ENCODE data around the gene MLPH.

The MLPH gene

DNA sequence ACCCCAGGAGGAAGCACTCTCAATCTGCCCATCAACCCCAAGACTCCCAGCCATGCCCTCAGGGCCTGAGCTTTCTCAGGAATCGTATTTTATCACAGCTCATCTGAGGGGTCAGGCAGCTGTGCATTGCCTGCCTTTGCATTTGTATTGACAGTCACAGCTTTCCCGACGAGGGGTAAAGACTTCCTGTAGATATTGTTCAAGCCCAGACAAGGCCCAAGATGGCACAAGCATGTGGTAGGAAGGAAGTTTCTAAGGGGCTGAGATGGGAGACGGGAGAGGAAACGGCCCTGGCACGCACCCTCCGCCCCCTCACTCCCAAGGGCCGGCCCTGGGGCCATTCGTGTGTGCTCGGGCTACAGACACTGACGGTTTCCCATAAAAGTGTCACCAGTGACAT, 45.1 kb downstream of the MLPH start:
- TF ChIP-seq TAF1 (IDR thresholded peaks at IDR 0.05; ENCODE audit: low read depth, low read length), result no peak
- no peak for TF ChIP-seq POLR2AphosphoS5 (IDR thresholded peaks at IDR 0.05; ENCODE audit: low read depth, low read length)
- no peak for TF ChIP-seq PAX5 (IDR thresholded peaks at IDR 0.05; ENCODE audit: insufficient read depth, low read length, severe bottlenecking)
- TF ChIP-seq SPI1 (IDR thresholded peaks at IDR 0.05; ENCODE audit: low read depth, low read length), result no peak
- no peak for TF ChIP-seq POLR2A (IDR thresholded peaks at IDR 0.05; ENCODE audit: low read depth, low read length)
- TF ChIP-seq POU2F2 (IDR thresholded peaks at IDR 0.05; ENCODE audit: low read depth, low read length), result no peak
- DNase-seq (ENCODE audit: insufficient read length, low spot score), result no peak
- FAIRE-seq, result no peak

DNA sequence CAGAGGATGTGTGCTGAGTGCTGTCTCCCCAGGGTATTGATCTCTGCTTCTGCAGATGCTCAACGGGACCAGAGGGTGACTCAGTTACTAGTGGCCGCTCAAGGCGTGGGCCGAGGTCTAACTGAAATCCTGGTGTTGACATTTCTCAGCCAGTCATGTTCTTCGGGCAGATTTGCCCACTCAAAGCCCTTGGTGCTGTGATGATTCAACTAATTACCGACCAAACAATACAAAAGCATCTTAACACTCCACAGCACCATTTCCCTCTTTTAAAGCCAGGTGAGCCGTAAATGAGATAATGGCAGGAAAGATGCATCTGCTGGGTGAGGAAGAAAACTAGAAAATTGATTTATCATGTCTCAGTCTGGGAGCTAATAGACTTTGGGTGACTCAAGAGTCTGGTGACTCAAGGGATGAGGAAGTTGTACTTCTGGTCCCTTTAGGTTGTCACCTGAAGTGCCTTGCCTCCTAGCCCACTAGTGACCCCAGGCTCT, 46.7 kb downstream of the MLPH start:
- DNase-seq (ENCODE audit: insufficient read length, low spot score) (no peak), FAIRE-seq (no peak)
- TF ChIP-seq POLR2A (IDR thresholded peaks at IDR 0.05; ENCODE audit: low read depth, low read length) (no peak), PAX5 (IDR thresholded peaks at IDR 0.05; ENCODE audit: insufficient read depth, low read length, severe bottlenecking) (no peak), POU2F2 (IDR thresholded peaks at IDR 0.05; ENCODE audit: low read depth, low read length) (no peak), SPI1 (IDR thresholded peaks at IDR 0.05; ENCODE audit: low read depth, low read length) (no peak), TAF1 (IDR thresholded peaks at IDR 0.05; ENCODE audit: low read depth, low read length) (no peak), POLR2AphosphoS5 (IDR thresholded peaks at IDR 0.05; ENCODE audit: low read depth, low read length) (no peak)

DNA sequence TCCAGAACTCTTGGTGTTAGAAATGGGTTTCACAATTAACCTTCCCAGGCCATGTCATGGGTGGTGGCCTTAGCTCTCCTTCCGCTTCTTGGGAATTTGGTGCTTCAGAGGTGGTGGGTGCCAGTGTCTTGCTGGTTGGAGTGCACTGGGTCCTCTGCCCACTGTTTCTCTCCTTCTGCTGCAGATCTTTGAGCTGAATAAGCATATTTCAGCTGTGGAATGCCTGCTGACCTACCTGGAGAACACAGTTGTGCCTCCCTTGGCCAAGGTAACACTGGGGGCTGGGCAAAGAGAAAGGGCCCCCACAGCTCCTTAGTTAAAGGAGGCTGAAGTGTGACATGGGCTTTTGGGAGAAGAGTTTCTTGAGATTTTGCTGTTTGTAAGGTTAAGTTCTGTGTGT, 47.3 kb downstream of the MLPH start:
- DNase-seq (ENCODE audit: insufficient read length, low spot score), result no peak

DNA sequence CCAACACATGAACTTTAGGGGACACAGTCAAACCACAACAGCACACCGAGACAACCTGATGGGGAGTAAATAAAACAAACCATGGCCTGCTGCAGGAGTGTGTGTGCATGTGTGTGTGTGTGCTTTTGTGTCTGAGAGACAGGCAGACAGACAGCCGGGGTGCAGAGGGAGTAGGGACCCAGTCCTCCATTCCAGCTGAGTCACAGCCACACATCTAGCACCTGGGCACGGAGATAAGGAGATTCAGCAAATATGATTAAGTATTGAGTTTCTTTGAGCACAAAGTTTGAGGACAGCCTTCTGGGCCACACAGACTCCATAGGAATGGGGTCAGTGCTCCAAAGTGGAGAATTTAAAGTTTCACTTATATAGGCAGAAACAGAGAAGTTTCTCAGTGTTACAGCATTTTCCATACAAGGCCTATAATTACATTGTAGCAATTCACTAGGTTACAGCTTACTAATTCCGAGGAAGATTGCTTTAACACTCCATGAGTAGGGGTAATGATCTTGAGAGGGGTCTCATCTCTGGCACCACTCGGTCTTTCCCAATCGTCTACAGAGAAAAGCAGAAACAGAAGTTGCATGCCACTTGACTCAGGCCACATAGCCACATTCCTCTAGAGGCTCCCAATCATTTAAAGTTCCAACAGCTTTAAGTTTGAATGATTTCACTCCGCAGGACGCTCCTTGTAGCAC, 48.5 kb downstream of the MLPH start:
- FAIRE-seq, result no peak
- no peak for DNase-seq (ENCODE audit: insufficient read length, low spot score)
- no peak for TF ChIP-seq POLR2A (IDR thresholded peaks at IDR 0.05; ENCODE audit: low read depth, low read length)
- TF ChIP-seq POU2F2 (IDR thresholded peaks at IDR 0.05; ENCODE audit: low read depth, low read length), result no peak

More for the DNA sequence above, 47.3 kb downstream of the MLPH start:
- no peak for FAIRE-seq
- TF ChIP-seq SPI1 (IDR thresholded peaks at IDR 0.05; ENCODE audit: low read depth, low read length), result no peak
- TF ChIP-seq TAF1 (IDR thresholded peaks at IDR 0.05; ENCODE audit: low read depth, low read length), result no peak
- no peak for TF ChIP-seq PAX5 (IDR thresholded peaks at IDR 0.05; ENCODE audit: insufficient read depth, low read length, severe bottlenecking)
- no peak for TF ChIP-seq POU2F2 (IDR thresholded peaks at IDR 0.05; ENCODE audit: low read depth, low read length)
- no peak for TF ChIP-seq POLR2A (IDR thresholded peaks at IDR 0.05; ENCODE audit: low read depth, low read length)
- TF ChIP-seq POLR2AphosphoS5 (IDR thresholded peaks at IDR 0.05; ENCODE audit: low read depth, low read length), result no peak

DNA sequence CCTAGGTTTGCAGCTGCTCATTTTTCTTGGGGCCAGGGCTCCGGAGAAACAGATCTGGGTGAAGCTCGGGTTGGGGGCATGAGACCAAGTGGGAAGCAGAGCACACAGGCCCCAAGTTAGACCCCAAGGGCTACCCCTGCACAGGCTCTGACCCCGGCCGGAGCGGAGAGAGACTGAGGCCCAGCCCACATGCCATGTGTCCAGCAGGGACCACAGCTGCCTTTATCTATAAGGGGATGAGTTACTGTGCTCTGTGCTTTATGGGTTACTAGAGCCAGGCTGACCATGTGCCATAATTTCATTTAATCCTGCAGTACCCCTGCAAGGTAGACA, 49.0 kb downstream of the MLPH start:
- no peak for TF ChIP-seq POU2F2 (IDR thresholded peaks at IDR 0.05; ENCODE audit: low read depth, low read length)
- no peak for TF ChIP-seq POLR2AphosphoS5 (IDR thresholded peaks at IDR 0.05; ENCODE audit: low read depth, low read length)
- no peak for TF ChIP-seq PAX5 (IDR thresholded peaks at IDR 0.05; ENCODE audit: insufficient read depth, low read length, severe bottlenecking)
- TF ChIP-seq TAF1 (IDR thresholded peaks at IDR 0.05; ENCODE audit: low read depth, low read length), result no peak
- no peak for TF ChIP-seq SPI1 (IDR thresholded peaks at IDR 0.05; ENCODE audit: low read depth, low read length)
- TF ChIP-seq POLR2A (IDR thresholded peaks at IDR 0.05; ENCODE audit: low read depth, low read length), result no peak
- FAIRE-seq (no peak), DNase-seq (ENCODE audit: insufficient read length, low spot score) (no peak)

DNA sequence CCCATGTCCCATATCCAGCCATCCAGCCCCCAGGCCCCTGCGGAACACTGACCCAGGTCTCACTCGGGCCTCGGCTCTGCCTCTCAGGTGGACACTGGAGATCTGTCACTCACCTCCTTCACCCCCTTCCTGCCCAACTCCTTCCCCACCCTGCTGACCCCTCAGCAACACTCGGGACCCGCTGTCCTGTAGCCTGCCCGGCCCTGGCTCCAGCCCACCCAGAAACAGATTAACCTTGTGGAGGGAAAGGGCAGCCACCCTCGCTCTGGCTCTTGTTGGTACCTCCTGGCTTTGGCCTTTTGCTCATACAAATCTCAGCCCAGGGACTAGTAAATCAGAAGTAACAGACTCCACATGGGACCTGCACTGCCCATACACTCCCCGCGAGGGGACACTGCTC, 49.6 kb downstream of the MLPH start:
- FAIRE-seq, result no peak
- DNase-seq (ENCODE audit: insufficient read length, low spot score), result no peak
- TF ChIP-seq POU2F2 (IDR thresholded peaks at IDR 0.05; ENCODE audit: low read depth, low read length) (no peak), PAX5 (IDR thresholded peaks at IDR 0.05; ENCODE audit: insufficient read depth, low read length, severe bottlenecking) (no peak)

DNA sequence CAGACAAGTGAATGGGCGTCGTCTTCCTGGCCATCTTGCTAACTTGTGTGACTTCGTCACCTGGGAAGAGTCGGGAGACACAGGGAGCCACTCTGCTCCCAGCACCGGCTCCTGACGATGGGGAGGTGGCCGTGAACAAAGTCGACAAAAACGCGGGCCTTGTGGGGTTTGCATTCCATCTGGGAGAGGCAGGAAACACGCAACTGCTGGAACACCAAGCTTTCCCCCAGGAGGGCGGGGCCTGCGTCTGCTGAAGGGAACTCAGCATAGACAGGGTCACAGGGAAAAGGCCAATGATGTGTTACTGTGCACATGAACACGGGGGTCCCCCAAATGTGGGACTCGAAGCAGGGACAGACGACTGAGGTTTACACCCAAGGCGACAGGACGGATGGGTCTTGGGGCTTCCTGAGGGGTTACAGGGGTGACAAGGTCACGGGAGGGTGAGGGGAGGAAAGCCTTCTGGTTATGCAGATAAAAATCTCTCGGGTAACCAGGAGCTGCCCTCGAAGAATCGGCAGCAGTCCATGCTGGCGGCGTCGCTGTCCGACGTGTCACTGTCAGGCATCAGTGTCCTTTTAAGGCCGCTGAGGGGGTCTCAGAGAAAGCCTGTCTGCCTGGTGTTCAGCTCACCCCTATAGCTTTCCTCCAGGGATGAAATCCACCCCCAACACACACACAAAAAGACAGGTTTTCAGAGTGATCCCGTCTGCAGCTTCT, 51.1 kb downstream of the MLPH start:
- no peak for TF ChIP-seq POLR2AphosphoS5 (IDR thresholded peaks at IDR 0.05; ENCODE audit: low read depth, low read length)
- TF ChIP-seq SPI1 (IDR thresholded peaks at IDR 0.05; ENCODE audit: low read depth, low read length), result no peak
- TF ChIP-seq TAF1 (IDR thresholded peaks at IDR 0.05; ENCODE audit: low read depth, low read length), result no peak
- no peak for TF ChIP-seq POLR2A (IDR thresholded peaks at IDR 0.05; ENCODE audit: low read depth, low read length)
- TF ChIP-seq POU2F2 (IDR thresholded peaks at IDR 0.05; ENCODE audit: low read depth, low read length), result no peak
- no peak for TF ChIP-seq PAX5 (IDR thresholded peaks at IDR 0.05; ENCODE audit: insufficient read depth, low read length, severe bottlenecking)
- no peak for FAIRE-seq
- no peak for DNase-seq (ENCODE audit: insufficient read length, low spot score)

DNA sequence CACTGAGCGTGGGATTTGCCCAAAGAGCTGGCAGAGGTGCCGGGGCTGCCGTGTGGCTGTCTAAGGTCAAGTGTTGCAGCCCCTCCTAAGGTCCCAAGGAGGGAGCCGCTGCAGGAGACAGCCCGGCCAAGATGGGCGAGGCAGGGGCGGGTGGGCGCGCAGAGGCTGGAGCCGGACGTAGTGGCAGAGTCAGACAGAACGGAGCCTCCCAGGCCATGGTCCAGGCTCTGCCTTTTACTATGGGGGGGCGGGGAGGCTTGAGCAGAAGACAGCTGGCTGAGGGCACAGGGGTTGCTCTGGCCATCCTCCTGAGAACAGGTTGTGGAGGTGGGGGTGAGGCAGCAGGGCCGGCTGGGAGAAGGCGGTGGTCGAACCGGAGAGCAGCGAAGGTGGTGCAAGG, 51.9 kb downstream of the MLPH start:
- FAIRE-seq (no peak), DNase-seq (ENCODE audit: insufficient read length, low spot score) (no peak)
- TF ChIP-seq POLR2AphosphoS5 (IDR thresholded peaks at IDR 0.05; ENCODE audit: low read depth, low read length), result no peak
- no peak for TF ChIP-seq PAX5 (IDR thresholded peaks at IDR 0.05; ENCODE audit: insufficient read depth, low read length, severe bottlenecking)
- no peak for TF ChIP-seq TAF1 (IDR thresholded peaks at IDR 0.05; ENCODE audit: low read depth, low read length)
- no peak for TF ChIP-seq POU2F2 (IDR thresholded peaks at IDR 0.05; ENCODE audit: low read depth, low read length)
- no peak for TF ChIP-seq SPI1 (IDR thresholded peaks at IDR 0.05; ENCODE audit: low read depth, low read length)
- TF ChIP-seq POLR2A (IDR thresholded peaks at IDR 0.05; ENCODE audit: low read depth, low read length), result no peak

DNA sequence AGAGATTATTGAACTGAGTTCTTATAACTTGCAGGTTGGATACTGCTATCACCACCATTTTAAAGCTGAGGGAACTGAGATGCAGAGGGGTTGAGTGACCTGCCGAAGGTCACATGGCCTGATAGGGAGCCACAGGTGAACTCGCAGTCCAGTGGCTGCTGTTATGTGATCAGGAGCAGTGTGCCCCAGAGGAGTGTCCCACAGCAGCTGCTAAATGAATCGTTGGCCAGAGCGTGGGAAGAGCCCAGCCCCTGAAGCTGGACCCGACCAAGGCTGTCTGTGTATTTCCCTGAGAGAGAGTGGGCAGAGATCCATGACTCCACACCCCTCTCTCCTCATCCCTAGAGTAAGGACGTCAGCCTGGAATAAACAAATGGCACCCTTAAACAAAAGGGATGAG, 52.6 kb downstream of the MLPH start:
- FAIRE-seq, result no peak
- DNase-seq (ENCODE audit: insufficient read length, low spot score), result no peak

More for the DNA sequence above, 52.6 kb downstream of the MLPH start:
- TF ChIP-seq SPI1 (IDR thresholded peaks at IDR 0.05; ENCODE audit: low read depth, low read length), result no peak
- no peak for TF ChIP-seq POLR2A (IDR thresholded peaks at IDR 0.05; ENCODE audit: low read depth, low read length)
- no peak for TF ChIP-seq PAX5 (IDR thresholded peaks at IDR 0.05; ENCODE audit: insufficient read depth, low read length, severe bottlenecking)
- no peak for TF ChIP-seq POLR2AphosphoS5 (IDR thresholded peaks at IDR 0.05; ENCODE audit: low read depth, low read length)
- TF ChIP-seq POU2F2 (IDR thresholded peaks at IDR 0.05; ENCODE audit: low read depth, low read length), result no peak
- TF ChIP-seq TAF1 (IDR thresholded peaks at IDR 0.05; ENCODE audit: low read depth, low read length), result no peak
